DMS 273 treated with DMSO at 0.1 percent for 48 hours (cell line): ENCODE data around the gene FHL2.
"Not testable (repeated sequence)": the region's sequence is repeated elsewhere in the genome, so short reads cannot be mapped to it uniquely, and the experiment has no call there.

Experiments
- DNase-seq: peaks from one replicate; lab custom pipeline; 2025; lab: John Stamatoyannopoulos, UW

Gene FHL2

DNA sequence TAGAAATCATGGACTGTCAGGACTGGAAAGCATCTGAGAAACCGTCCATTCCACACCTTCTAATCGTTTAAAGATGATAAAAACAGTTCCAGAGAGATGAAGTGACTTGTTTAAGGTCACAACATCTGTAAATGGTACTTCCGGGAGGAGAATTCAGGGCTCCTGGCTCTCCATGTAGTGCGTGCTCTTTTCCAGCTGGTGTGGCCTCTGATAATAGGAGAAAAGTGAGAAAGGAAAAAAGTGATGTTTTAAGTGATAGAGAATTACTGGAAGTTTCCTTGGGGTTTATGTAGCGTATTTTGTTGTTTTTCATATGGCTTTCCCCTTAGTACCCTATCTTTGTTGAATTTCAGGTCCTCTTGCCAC, 60.8 kb downstream of the FHL2 start:
- no peak for DNase-seq

- peak; percentile 72 for DNase-seq
Observed at GRCh38 chr2:105337122-105338019, 61.5 kb downstream of the FHL2 start, which contains the start of gene C2orf49. Gene C2orf49, plus strand, starts transcription at chr2:105337540. Its CDS starts 48 bp downstream, at chr2:105337588.

DNA sequence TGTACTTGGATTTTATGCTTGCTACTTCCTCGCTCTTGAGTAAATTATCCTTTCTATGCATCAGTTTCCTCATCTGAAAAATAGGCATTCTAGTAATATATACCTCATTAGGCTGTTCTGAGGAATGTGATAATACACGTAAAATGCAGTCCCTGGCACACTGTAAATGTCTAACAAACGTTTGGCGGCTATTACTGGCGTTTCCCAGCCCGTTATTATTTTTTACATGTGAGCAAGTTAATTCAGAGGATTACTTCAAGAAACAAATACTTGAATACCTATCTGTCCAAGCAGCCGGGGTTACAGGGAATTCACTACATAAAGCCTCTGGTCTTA, 62.1 kb downstream of the FHL2 start:
- DNase-seq = no peak

DNA sequence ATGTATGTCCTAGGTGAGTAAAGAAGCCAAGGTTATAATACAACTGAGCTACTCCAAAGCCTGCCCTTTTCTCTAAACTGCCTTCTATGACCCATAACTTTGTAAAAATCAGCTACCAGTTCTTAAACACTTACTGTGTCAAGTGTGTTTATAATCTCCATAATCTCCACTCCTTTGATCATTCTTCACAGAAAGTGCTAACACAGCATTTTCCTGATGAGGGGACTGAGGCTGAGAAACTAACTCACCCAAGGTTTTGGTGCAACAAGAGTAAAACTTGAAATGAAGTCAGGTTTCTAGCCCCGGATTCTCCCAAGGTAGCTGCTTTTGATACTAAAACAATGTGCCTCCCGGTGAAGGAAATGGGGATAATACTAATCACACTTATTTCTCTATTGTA, 63.4 kb downstream of the FHL2 start:
- no peak for DNase-seq

- DNase-seq = no peak
Observed at GRCh38 chr2:105334211-105334610, 64.6 kb downstream of the FHL2 start.

DNA sequence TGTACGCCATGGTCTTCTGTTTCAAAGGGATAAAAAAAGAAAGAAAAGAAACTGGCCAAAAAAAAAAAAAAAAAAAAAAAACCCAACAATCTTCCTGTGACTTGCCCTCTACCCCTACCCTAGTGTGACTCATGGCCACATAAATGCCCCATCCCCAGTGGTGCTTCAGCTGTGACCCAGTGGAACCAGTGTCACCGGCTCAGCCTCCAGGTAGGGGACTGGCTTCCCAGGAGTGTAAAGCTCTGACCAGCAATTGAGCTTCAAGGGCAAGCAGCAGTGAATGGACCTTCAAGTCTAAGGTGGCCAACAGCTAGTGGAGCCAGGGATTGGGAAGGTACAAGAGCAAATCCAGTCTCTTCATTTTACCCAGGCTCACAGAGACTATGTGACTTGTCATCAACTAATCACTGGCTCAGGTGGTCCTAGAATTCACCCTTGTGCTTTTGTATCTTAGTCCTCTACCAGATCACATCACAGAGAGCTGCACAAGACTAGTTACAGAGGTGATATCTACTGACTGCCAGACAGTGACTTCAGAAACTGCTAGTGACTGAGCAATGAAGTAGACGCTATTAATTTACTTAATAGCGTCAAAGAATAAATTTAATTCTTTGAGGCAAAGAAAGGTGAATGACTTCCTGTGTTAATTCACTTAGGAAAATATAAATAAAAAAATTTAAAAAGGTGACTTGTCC, 68.0 kb downstream of the FHL2 start:
- DNase-seq = no peak

- DNase-seq = no peak
Observed at GRCh38 chr2:105329561-105330495, 69.0 kb downstream of the FHL2 start, which contains the start of gene TGFBRAP1. Gene TGFBRAP1, minus strand, starts transcription at chr2:105329735. Its CDS starts 21,434 bp downstream, at chr2:105308301.

- no peak for DNase-seq
Observed at GRCh38 chr2:105329197-105329554, 69.7 kb downstream of the FHL2 start.

GRCh38 chr2:105328281-105329196, 70.3 kb downstream of the FHL2 start:
- DNase-seq = no peak

- DNase-seq = no peak
Observed at GRCh38 chr2:105327690-105328089, 71.2 kb downstream of the FHL2 start.

GRCh38 chr2:105327271-105327670, 71.6 kb downstream of the FHL2 start:
- DNase-seq = not testable (repeated sequence)

DNA sequence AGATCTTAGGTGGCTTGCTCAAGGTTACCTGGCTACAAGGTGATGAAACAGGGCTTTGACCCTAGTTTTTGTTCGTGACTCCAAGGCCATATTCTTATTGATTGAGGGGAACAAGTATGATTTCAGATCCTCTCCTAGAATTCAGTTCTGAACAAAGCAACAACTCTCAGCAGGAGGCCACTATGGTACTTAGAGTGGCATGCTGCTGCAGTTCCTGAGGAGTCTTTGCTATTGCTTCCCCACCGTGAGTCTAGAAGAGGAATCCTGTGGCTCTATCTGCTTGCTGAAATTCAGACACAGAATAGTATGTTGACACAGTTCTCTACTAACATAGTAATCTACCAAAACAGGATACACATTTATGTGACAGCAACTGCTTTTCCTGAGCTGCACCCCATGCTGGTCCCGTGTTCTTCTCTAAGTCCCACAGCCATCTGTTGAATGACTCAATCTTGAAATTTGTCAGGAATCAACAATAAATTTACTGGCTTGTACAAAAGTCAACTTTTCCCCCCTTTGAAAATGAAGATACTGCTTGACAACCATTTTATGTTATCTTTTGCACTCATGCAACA, 73.4 kb downstream of the FHL2 start:
- DNase-seq = no peak

DNA sequence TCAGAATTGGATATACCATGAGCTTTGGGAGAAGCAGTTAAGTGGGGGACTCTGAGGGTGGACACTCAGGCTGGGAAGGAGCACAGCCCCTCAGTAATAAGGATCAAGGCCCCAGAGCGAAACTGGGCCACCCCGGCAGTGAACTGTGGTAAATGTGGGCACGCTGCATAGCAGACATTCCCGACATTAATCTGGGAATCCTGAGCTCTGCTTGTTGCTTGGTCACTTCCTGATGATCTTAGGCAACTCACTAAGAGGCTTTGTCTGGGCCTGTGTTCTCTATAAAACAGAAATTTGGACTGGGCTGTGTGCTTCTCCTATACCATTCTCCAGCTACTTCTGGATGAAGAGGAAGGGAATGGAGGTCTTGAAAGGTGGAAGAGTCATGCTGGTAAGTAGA, 74.1 kb downstream of the FHL2 start:
- no peak for DNase-seq

DNA sequence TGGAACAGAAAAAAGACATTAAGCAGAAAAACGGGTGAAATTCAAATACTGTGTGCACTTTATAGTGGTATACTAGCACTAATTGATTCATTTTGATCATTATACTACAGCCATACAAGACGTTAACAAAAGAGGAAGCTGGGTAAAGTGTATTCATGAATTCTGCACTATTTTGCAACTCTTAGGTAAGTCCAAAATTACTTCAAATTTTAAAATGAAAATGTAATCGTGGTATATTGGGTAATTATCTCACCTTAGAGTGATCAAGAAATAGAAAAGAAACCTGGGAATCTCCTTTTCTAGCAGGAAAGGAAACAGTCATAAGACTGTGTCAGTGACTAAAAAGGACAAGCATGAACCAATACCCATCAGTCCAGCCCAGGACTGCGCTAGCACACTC, 74.8 kb downstream of the FHL2 start:
- no peak for DNase-seq

DNA sequence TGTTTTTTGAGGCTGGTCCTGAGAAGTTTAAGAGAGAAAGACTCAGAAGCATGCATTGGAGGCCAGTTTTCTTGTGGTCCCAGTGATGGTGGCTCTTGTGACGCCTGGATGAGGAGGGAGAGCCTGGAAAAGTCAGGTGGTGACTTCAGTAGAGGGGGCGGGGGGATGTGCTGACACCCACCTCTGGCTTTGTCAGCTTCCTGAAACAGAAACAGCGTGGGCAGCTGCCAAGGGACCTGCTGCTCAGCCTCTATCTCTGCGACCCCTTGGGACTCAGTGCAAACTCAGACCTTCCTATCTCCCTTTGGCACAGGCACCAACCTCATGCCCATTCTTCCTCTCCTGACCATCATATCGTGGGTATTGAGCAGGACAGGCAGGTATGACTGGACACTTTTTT, 75.7 kb downstream of the FHL2 start:
- no peak for DNase-seq

DNA sequence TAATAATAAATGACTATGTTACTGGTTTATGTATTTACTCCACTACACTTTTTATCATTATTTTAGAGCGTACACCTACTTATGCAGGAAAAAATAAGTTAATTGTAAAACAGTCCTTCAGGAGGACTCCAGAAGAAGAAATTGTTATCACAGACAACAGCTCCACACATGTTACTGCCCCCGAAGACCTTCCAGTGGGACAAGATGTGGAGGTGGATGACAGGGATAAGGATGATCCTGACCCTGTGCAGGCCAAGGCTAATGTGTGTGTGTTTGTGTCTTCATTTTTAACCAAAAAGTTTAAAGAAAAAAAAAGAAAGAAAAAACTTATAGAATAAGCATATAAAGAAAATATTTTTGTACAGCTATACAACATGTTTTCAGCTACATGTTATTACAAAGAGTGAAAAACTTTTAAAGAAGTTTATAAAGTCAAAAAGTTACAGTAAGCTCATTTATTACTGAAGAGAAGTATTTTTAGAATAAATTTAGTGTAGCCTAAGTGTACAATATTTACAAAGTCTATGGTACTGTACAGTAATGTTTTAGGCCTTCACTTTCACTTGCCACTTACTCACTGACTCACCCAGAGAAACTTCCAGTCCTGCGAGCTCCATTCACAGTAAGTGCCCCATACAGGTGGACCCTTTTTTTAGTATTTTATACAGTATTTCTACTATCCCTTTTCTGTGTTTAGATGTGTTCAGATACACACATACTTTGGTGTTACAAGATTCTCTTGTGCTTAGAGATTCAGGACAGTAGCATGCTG, 76.8 kb downstream of the FHL2 start:
- no peak for DNase-seq

GRCh38 chr2:105320651-105321215, 78.1 kb downstream of the FHL2 start:
- no peak for DNase-seq

DNA sequence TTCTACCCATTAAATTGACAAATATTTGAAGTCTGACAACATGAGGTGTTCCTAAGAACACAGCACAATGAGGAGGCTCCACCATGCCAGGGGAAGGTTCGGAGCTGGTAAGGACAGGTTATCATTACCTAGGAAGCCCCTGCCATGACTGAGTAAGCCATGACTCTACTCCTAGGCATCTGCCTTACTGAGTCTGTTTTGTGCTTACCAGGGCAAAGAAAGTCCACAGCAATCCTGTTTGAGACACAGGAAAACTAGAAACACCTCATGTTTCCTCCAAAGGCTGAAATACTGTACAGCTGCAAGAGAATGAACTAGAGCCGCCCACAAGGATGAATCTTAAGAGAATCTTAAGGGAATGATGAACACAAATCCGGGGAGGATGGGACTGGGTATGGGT, 80.9 kb downstream of the FHL2 start:
- DNase-seq = no peak

DNA sequence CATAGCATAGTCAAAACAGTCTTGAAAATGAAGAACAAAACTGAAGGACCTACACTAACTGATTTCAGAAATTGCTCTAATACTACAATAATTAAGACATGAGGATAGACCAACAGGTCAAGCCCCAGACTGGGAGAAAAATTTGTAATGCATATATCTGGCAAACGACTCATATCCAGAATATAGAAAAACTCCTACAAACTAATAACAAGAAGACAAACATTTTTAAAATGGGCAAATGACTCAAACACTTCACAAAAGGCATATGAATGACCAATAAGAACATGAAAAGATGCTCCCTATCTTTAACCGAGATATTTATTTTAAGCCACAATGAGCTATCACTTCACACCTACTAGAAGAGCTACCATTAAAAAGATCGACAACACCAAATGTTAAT, 83.5 kb downstream of the FHL2 start:
- no peak for DNase-seq

DNA sequence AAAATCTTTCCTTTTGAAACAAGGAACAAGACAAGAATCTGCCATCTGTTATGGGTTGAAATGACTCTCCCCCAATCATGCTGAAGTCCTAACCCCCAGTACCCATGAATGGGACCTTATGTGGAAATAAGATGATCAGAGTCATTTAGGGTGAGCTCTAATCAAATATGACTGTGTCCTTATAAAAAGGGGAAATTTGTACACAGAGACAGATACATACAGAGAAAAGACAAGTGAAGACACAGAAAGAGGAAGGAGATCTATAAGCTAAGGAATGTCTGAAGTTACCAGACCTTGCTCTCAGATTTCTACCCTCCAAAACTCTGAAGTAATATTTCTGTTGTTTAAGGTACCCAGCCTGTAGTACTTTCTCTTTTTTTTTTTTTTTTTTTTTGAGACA, 85.0 kb downstream of the FHL2 start:
- DNase-seq = no peak
